GM12892 (cell line): ENCODE data around the gene TMEM238.

Experiments used
- DNase-seq: peaks from one replicate; pipeline ENCODE4 v3.0.0; 2011; ENCODE audit not compliant: insufficient read length
- FAIRE-seq: peaks from 2 replicates; lab custom pipeline; 2011; peaks lifted over from hg19 to GRCh38; lab: Jason Lieb, UNC
- POLR2A ChIP-seq: IDR thresholded peaks from 2 replicates; pipeline ENCODE4 v1.6.1; 2011; ENCODE audit warnings: low read depth, low read length, control low read depth
- POLR2AphosphoS5 ChIP-seq: IDR thresholded peaks from 2 replicates; pipeline ENCODE4 v1.6.1; 2011; ENCODE audit warnings: low read depth, low read length, control low read depth
- TAF1 ChIP-seq: IDR thresholded peaks from 2 replicates; pipeline ENCODE4 v1.6.1; 2011; ENCODE audit warnings: low read depth, mild to moderate bottlenecking, control low read depth, low read length, borderline replicate concordance

The TMEM238 gene

DNA sequence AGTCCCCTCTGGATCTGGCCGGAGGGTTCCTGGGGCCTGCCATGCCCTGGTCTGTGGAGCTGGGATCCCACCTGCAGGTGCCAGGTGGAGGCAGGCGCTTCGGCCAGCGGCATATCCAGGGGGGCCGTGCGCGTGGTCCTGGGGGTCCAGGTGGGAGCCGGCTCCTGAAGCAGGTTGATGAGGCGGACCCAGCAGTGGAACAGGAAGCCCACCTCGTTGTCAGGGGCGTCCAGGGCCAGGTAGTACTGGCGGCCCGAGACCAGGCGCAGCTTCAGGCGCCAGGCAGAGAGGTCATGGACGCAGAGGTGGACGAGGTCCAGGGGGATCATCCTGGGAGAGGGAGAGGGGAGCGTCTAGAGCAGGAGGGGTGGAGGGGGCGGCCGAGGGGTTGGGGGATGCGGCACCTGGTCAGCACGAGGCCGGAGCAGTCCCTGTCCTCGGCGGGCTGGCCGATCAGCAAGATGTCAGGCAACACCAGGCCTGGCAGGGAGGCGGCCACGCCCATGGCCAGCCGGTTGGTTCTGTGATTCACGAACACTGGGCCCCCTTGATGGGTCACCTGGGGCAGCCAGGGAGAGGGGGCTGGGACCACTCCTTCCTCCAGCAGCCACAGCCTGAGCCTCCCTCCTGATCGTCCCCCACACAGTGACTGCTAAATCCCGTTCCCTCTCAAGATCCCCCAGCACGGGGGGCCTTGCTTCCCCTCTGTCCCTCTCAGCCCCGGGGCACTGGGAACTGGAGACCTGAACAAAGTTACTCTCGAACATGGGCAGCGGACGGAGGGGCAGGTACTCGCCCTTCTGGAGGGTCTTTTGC lies 21.7 kb downstream of the TMEM238 start:
- no peak for FAIRE-seq
- no peak for DNase-seq
- TF ChIP-seq POLR2AphosphoS5 (no peak), POLR2A (no peak), TAF1 (no peak)

DNA sequence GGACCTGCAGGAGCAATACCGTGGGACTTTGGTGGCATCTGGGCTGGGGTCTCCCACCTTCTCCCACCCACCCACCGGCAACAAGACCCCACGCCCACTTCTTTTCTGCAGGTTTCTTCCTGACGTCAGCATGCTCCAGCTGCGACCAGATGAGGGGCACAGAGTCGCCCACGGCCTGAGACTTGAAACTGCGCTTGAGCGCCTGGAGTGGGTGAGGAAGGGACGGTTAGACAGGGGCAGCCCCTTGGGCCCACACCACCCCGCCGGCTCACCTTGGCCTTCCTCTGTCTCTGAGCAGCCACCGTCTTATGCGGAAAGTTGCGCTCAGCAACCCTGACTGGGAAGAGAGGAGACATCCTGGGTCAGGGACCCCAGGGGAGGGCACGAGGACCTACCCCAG lies 23.2 kb downstream of the TMEM238 start:
- no peak for TF ChIP-seq POLR2A
- TF ChIP-seq TAF1: no peak
- TF ChIP-seq POLR2AphosphoS5: no peak
- FAIRE-seq: no peak
- DNase-seq: no peak

DNA sequence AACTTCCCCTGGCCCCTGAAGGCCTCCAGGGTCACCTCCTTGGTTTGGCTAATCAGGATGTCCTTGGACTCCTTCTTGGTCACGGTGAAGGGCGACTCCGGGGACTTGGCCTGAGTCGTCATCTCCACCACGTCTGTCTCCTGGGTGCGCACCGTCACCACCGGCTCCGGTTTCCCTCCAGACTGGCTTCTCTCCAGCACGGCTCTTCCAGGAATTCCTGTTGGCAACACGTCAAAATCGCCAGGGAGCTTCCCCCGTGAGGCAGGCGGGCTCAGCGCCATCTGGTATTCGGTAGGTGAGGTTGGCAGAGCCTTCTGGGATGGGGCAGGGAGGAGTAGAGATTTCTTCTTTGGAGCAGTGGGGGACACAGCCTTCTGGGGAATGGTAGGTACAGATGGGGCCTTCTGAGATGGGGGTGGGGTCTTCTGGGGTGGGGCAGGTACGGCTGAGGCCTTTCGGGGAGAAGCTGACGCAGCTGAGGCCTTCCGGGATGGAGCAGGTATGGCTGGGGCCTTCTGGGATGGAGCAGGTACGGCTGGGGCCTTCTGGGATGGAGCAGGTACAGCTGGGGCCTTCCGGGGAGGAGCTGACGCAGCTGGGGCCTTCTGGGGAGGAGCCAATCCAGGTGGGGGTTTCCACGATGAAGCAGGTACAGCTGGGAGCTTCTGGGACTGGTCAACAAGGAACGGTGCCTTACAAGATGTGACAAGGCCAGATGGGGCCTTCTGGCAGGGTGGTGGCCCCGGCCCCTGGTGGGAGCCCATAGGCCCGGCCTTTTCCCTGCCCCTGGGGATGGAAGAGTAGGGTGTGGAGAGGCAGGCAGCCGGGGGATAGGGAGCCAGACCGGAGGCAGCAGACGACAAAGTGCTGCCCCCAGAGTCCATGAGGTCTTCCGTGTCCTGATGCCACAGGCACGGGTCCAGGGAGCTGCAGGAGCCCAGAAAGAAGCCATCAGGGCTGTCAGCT lies 24.9 kb downstream of the TMEM238 start:
- no peak for DNase-seq
- TF ChIP-seq POLR2A (no peak), POLR2AphosphoS5 (no peak), TAF1 (no peak)
- no peak for FAIRE-seq

DNA sequence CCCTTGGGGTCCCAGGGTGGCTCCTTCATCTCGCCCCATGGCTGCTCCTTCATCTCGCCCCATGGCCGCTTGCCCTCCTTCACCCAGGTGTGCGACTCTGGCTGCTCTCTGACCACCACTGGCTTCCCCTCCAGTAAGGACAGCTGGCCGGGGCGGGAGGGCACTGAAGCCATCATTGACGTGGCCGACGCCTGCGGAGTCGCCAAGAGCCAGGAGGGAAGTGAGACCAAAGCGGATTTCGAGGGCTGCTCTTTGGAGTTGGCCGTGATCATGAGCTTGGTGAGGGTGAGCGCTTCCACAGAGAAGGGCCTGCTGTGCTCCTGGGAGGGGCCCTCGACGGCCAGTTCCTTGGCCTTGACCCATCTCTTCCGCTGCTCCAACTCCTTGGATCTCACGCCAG lies 25.6 kb downstream of the TMEM238 start:
- no peak for FAIRE-seq
- TF ChIP-seq TAF1: no peak
- no peak for TF ChIP-seq POLR2AphosphoS5
- TF ChIP-seq POLR2A: no peak
- no peak for DNase-seq

DNA sequence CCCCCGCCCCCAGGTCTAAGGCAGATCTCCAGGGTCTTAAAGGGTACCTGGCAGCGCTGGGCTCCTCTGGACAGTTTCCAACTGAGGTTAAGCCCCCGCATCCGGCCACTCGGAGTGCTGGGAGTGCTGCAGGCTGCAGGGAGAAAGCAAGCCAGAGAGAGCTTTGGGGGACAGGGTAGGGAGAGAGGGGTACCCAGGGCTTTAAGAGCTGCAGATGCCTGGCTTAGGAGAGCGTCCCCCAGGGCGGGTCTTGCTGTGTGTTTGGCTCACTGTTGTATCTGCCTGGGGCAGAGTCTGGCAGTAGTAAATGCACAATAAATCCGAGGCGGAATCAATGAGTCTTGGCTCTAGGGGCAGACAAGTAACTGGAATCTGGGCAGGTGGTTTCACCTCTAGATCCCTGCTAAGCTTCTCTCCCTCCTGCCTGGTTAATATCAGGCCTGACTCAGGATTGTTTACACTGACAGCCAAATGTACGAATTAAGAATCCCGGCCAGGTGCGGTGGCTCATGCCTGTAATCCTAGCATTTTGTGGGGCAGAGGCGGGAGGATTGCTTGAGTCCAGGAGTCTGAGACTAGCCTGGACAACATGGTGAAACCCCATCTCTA lies 28.8 kb downstream of the TMEM238 start:
- no peak for TF ChIP-seq TAF1
- no peak for TF ChIP-seq POLR2A
- TF ChIP-seq POLR2AphosphoS5: no peak
- no peak for DNase-seq
- no peak for FAIRE-seq

DNA sequence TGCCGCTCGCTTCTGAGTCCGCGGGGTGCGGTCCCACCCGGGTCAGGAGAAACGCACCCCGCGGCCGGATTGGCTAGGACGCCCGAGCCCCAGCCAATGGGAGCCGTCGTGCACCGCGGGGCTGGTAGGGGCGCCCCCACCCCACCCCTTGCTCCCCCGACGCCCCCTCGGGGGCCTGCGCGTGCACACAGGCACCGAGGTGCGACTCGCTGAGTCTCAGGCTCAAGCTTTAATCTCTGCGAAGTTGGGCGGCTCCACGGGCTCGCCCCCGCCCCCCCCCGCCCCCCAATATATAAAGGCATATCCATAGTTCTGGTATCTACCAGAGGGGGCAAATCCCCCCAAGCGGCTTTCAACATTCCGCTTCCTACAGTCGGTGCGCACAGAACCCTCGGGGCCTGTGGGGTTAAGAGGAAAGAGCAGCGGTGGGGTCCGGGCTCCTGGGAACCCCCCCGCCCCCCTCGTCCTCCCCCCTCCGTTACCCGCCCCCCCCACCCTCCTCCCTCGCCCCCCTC lies 29.3 kb downstream of the TMEM238 start, which contains the start of gene COX6B2:
TSS of gene COX6B2 (minus strand) at position 22 of the 515 bp plus-strand sequence. CDS start 198 bp downstream, outside the sequence.
- DNase-seq (no peak), FAIRE-seq (no peak)

DNA sequence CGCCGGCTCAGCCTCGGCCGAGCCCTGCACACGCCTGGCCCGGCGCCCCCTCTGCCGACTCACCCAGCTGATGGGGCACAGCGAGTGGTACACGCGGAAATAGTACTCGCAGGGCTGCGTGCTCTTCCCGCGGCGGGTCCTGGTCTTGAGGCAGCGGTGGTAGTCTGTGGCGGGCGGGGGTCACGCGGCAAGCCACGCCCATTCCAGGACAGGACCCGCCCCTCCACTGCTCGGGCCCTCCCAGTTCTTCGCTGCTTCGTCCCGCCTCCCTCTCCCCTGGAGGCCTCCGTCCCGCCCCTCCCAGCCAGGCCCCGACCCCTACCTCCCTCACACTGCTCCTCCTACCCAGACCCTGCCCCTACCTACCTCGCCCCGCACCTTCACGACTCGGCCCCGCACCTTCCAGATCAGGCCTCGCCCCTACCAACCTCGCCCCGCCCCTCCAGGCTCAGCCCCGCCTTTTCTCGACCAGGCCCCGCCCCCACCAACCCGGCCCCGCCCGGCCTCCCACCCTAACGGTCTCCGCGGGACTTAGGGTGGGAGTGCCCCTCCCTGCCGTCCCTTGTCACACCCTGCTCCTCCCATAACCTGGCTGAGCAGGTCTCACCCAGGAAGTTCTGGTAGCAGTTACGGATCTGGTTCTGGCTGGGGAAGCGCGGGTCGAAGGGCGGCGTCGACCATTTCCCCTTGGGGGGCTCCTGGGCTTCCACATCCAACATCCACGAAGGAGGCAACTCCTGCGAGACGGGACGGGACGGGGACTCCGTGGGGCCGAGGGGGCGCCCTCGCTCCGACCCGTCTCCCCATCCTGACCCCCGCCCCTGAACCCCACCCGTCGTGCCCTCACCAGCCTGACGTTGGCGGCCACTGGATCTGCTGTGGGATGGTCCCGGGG lies 30.0 kb downstream of the TMEM238 start:
- DNase-seq (peak; percentile 88), FAIRE-seq (no peak)
- no peak for TF ChIP-seq TAF1

More for the DNA sequence above, 29.3 kb downstream of the TMEM238 start, which contains the start of gene COX6B2:
- TF ChIP-seq TAF1: no peak
- no peak for TF ChIP-seq POLR2AphosphoS5
- no peak for TF ChIP-seq POLR2A

DNA sequence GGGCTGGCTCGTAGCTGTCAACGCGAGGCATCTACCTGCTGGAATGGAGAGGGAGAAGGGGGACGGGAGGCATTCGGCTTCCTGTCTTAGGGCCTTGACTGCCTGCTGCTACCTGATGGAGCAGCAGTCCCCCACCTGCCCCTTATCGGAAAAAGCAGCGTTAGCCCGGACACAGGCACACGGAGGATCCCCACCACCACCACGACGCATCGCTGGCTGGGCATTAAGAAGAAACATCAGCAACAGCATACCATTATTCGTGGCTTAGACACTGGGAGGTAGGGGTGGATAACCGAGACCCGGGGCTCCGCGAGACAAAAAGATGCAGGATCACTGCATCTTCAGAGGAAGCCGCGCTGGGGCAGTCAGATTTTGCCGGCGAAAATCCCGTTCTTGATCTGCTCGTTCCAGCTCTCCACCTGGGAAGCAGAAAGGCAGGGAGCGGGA lies 30.7 kb downstream of the TMEM238 start:
- no peak for TF ChIP-seq POLR2A
- TF ChIP-seq POLR2AphosphoS5: no peak
- no peak for TF ChIP-seq TAF1
- no peak for FAIRE-seq
- no peak for DNase-seq

DNA sequence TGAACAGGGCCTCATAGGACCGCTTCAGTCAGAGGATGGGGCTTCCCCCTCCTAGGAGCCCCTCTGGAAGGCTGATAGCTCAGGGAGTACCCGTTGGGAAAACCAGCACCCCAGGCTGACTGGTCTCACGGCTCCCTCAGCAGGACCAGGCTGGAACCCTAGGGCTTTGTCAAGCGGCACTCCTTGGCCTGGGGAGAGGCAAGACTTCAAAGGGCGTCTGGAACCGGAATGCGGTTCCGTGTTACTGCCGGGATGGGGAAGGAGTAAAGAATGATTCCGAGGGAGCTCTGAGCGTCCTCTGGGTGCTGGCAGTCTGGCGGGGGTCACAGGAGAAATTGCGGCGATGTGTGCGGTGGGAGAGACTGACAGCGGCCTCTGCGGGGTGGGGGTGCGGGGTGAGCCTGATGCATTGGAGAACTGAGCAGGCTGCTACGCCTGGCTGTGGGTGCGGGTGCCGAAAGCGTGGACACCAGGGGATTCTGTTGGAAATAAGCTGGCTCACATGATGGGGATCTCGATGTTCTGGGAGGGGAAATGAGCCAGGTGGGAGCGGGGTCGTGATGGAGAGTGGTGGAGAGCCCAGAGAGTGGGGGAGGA lies 31.4 kb downstream of the TMEM238 start:
- TF ChIP-seq POLR2A (no peak), TAF1 (no peak), POLR2AphosphoS5 (no peak)
- FAIRE-seq (no peak), DNase-seq (no peak)

DNA sequence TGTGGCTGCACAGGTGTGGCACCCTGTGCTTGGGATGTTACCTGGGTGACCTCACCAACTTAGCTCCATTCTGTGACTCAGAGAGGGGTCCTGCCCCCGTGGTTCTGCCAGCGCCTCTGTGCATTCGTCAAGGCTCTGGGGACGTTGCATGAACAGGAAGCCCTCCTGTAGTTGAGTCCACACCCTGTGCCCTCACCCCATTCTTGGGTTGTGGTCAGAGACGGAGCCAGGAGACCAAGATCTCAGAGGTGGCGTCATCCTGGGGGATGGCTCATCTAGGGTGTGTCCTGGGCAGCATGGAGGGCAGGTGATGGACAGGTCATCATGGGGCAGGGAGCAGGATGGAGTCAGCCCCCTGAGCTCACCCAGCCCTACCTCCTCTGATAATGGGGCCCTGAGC lies 32.1 kb downstream of the TMEM238 start:
- TF ChIP-seq TAF1 (no peak), POLR2A (no peak), POLR2AphosphoS5 (no peak)
- FAIRE-seq (no peak), DNase-seq (no peak)
